GM12878 (cell line): ENCODE results near the gene CKS2. TPM values are rescaled to one million over a fixed set of nuclear protein-coding genes. Genes with fewer than 3 reads are reported as not detected.

ENCODE experiments used
- ATAC-seq: fragments of 200-7000 bp; cut with Tn5 transposase; 3 replicates; pipeline ENCODE4 v1.9.1; 2020; ENCODE audit warnings: mild to moderate bottlenecking, moderate library complexity
- BruUV-seq: library from RNA; stranded (reverse); fragments of 400-500 nt; replicated peaks from 2 replicates; lab custom pipeline; 2021; lab: Mats Ljungman, UMichigan
- CTCF ChIA-PET: fragments of 300-600 bp; sonication (Branson Sonifier 250); formaldehyde crosslinking; extraction: SDS; loops from one replicate; lab custom pipeline; 2021; ENCODE audit warnings: inconsistent platforms; lab: Yijun Ruan, JAX
- POLR2A ChIA-PET: fragments of 350-600 bp; formaldehyde crosslinking; extraction: SDS; loops from one replicate; lab custom pipeline; 2021; ENCODE audit warnings: inconsistent platforms; lab: Charles Lee
- RAD21 ChIA-PET: fragments of 300-600 bp; sonication (Branson Sonifier 250); formaldehyde crosslinking; loops from one replicate; lab custom pipeline; 2023; ENCODE audit warnings: antibody characterized with exemption; ENCODE audit not compliant: unreplicated experiment; lab: Charles Lee
- SMC1A ChIA-PET: fragments of 300-600 bp; sonication (Branson Sonifier 250); formaldehyde crosslinking; loops from one replicate; lab custom pipeline; 2023; ENCODE audit not compliant: unreplicated experiment, uncharacterized antibody; lab: Charles Lee
- DNase-seq: peaks from one replicate; pipeline ENCODE4 v3.0.0-alpha.2; 2011; ENCODE audit warnings: low read depth, low spot score
- FAIRE-seq: peaks from 3 replicates; lab custom pipeline; 2011; peaks lifted over from hg19 to GRCh38; lab: Jason Lieb, UNC
- H2AFZ ChIP-seq: 2 replicates; pipeline ENCODE4 v1.6.0; 2011; ENCODE audit warnings: low read depth, low read length, control low read depth; ENCODE audit not compliant: control insufficient read depth
- H3K27ac ChIP-seq: 2 replicates; pipeline ENCODE4 v1.5.1; 2011; ENCODE audit warnings: control low read depth; ENCODE audit not compliant: control insufficient read depth, insufficient read depth
- H3K27me3 ChIP-seq, 2 experiments: replicated peaks in 1 of 2; 2 replicates each; pipeline versions ENCODE4 v1.6.0 to v1.6.1; 2011; ENCODE audit warnings: low read length in 1 of 2; ENCODE audit not compliant: control insufficient read depth in 2 of 2, insufficient read depth in 2 of 2
- H3K36me3 ChIP-seq, 2 experiments: 2 replicates each; pipeline ENCODE4 v1.5.1; 2011; ENCODE audit warnings: low read length in 1 of 2; ENCODE audit not compliant: control insufficient read depth in 2 of 2, insufficient read depth in 2 of 2
- H3K4me1 ChIP-seq: 2 replicates; pipeline ENCODE4 v1.6.1; 2011; ENCODE audit warnings: mild to moderate bottlenecking, low read length, moderate library complexity, mixed read lengths; ENCODE audit not compliant: control insufficient read depth, insufficient read depth
- H3K4me2 ChIP-seq: 2 replicates; pipeline ENCODE4 v1.6.0; 2011; ENCODE audit warnings: control low read depth; ENCODE audit not compliant: control insufficient read depth, insufficient read depth
- H3K4me3 ChIP-seq: fragments of 200-600 bp; sonication (generic); 2 replicates; pipeline ENCODE4 v1.5.1; 2016
- H3K79me2 ChIP-seq: 2 replicates; pipeline ENCODE4 v1.6.0; 2011; ENCODE audit warnings: low read length; ENCODE audit not compliant: control insufficient read depth, insufficient read depth
- H3K9ac ChIP-seq: 2 replicates; pipeline ENCODE4 v1.8.0; 2011; ENCODE audit warnings: low read length, control low read depth, mixed read lengths; ENCODE audit not compliant: control insufficient read depth, insufficient read depth
- H3K9me3 ChIP-seq: replicated peaks from 3 replicates; pipeline ENCODE4 v1.5.1; 2011; ENCODE audit warnings: mild to moderate bottlenecking, low read length; ENCODE audit not compliant: control insufficient read depth, insufficient read depth
- H4K20me1 ChIP-seq: 2 replicates; pipeline ENCODE4 v1.6.0; 2011; ENCODE audit not compliant: control insufficient read depth, insufficient read depth
- CBX5 ChIP-seq: sonication (generic); IDR thresholded peaks from 2 replicates; pipeline ENCODE4 v1.6.1; 2016; ENCODE audit warnings: low read depth, moderate library complexity, mild to moderate bottlenecking, inconsistent platforms
- GABPA ChIP-seq: IDR thresholded peaks from 2 replicates; pipeline ENCODE4 v1.6.1; 2014; ENCODE audit warnings: antibody characterized with exemption, low read depth, mild to moderate bottlenecking, inconsistent platforms
- IRF4 ChIP-seq: IDR thresholded peaks from 2 replicates; pipeline ENCODE4 v1.6.1; 2011; ENCODE audit warnings: low read depth, low read length
- MXI1 ChIP-seq: fragments of 150-350 bp; IDR thresholded peaks from 2 replicates; pipeline ENCODE4 v1.6.1; 2011; ENCODE audit warnings: low read depth, mild to moderate bottlenecking, inconsistent platforms, low read length, improper control_type of control experiment
- NFIC ChIP-seq: IDR thresholded peaks from 2 replicates; pipeline ENCODE4 v1.6.1; 2012; ENCODE audit warnings: low read depth, mild to moderate bottlenecking, inconsistent platforms, low read length, moderate library complexity
- NFYB ChIP-seq: IDR thresholded peaks from 2 replicates; pipeline ENCODE4 v1.6.1; 2011; ENCODE audit warnings: low read depth, mild to moderate bottlenecking, low read length, improper control_type of control experiment, moderate library complexity; ENCODE audit not compliant: insufficient read depth
- PAX5 ChIP-seq: IDR thresholded peaks from 2 replicates; pipeline ENCODE4 v1.6.1; 2011; ENCODE audit warnings: low read depth, low read length, borderline replicate concordance
- PAX8 ChIP-seq: fragments of 450-650 bp; IDR thresholded peaks from 2 replicates; pipeline ENCODE4 v1.6.1; 2017; ENCODE audit warnings: mild to moderate bottlenecking, moderate library complexity
- RCOR1 ChIP-seq: conservative IDR thresholded peaks from 2 replicates; pipeline ENCODE4 v1.6.1; 2012; ENCODE audit warnings: low read depth, low read length, improper control_type of control experiment
- RELA ChIP-seq: fragments of 450-650 bp; IDR thresholded peaks from 2 replicates; pipeline ENCODE4 v1.8.0; 2014; ENCODE audit warnings: borderline replicate concordance; ENCODE audit not compliant: partially characterized antibody
- TCF7 ChIP-seq: IDR thresholded peaks from 2 replicates; pipeline ENCODE4 v1.6.1; 2014; ENCODE audit warnings: antibody characterized with exemption, borderline replicate concordance
- USF2 ChIP-seq: IDR thresholded peaks from 2 replicates; pipeline ENCODE4 v1.6.1; 2011; ENCODE audit warnings: low read depth, low read length, improper control_type of control experiment, borderline replicate concordance
- WGBS: methylation state at CpG from one replicate; pipeline ENCODE4 v1.1.6; 2016; ENCODE audit warnings: low lambda C conversion rate; ENCODE audit not compliant: insufficient replicate concordance, insufficient coverage; ENCODE audit errors: missing lambda C conversion rate; 5-methylcytosine and 5-hydroxymethylcytosine counted together
- in situ Hi-C: fragments of 300-500 bp; cut with MboI; formaldehyde crosslinking; loops from 9 replicates; pipeline ENCODE4 v1.14.3; 2018; ENCODE audit warnings: mixed read lengths
- intact Hi-C: fragments of 100-400 bp; cut with micrococcal nuclease; formaldehyde crosslinking; loops from one replicate; pipeline ENCODE4 v1.14.2; 2022; ENCODE audit not compliant: unreplicated experiment
- polyA plus RNA-seq, 11 experiments: library from polyadenylated mRNA; depleted of rRNA in 4 of 11; unstranded in 6 of 11; stranded (reverse) in 5 of 11; fragments of >200 nt; fragmentation: Nextera tagmentation in 4 of 11; fragmentation: Illumina TruSeq in 1 of 11; extraction: Ambion mirVana in 4 of 11; extraction: Trizol in 1 of 11; gene quantifications; 1 replicate in 1 of 11; 2 replicates in 10 of 11; pipeline versions ENCODE4 v1.2.1 to v1.2.3, GENCODE V29; 2011 to 2016; ENCODE audit warnings: inconsistent platforms in 2 of 11, missing spikeins in 2 of 11, low read depth in 1 of 11
- total RNA-seq, 4 experiments: library from RNA; depleted of rRNA in 3 of 4; stranded (reverse); fragments of >200 nt in 3 of 4; fragmentation: Illumina TruSeq in 1 of 4; extraction: Trizol in 1 of 4; gene quantifications; 2 replicates each; pipeline versions ENCODE4 v1.2.1 to v1.2.3, GENCODE V29; 2013 to 2021

Gene CKS2
- total and polyA plus RNA-seq, 10 of the 15 experiments (the other 5 are each of a cell fraction or from before 2014, with no cell fraction given) = 172 to 1,251 (median 503) TPM

- TF ChIP-seq CBX5 (no peak), MXI1 (no peak), RELA (no peak)
These were observed 18.9 kb downstream of the CKS2 start (continued) for GRCh38 chr9:89329917-89330316.

GRCh38 chr9:89330513-89330912 is 19.5 kb downstream of the CKS2 start:
- H3K4me2 ChIP-seq = no peak overlapping the region
- H2AFZ ChIP-seq = no peak overlapping the region
- H3K9ac ChIP-seq = no peak overlapping the region
- H3K4me3 ChIP-seq = no peak overlapping the region
- TF ChIP-seq TCF7 = no peak
- TF ChIP-seq PAX8 = no peak
- TF ChIP-seq PAX5 = no peak
- no peak for TF ChIP-seq NFIC
- no peak for TF ChIP-seq IRF4
- TF ChIP-seq GABPA = no peak
- TF ChIP-seq NFYB = no peak
- no peak for TF ChIP-seq USF2
- TF ChIP-seq RCOR1 = no peak
- ChIA-PET POLR2A (no interaction called here), CTCF (interaction anchor here (1.0 kb wide), 1 partner anchor 12 kb away, joined by 4 read pairs; no protein-coding TSS in a partner anchor), SMC1A (no interaction called here), RAD21 (no interaction called here)
- no peaks in the 10 kb centered on the region for H3K9me3 ChIP-seq
- BruUV-seq = no TSS peak
- no peaks in the 10 kb centered on the region for H3K4me1 ChIP-seq
- FAIRE-seq = no peak
- no peaks in the 10 kb centered on the region for H4K20me1 ChIP-seq
- no peaks in the 10 kb centered on the region for H3K79me2 ChIP-seq
- no peak for DNase-seq
- H3K27me3 ChIP-seq = no peaks in the 10 kb centered on the region
- intact Hi-C loops (no loop called here), in situ Hi-C loops (no loop called here)
- no peak for ATAC-seq
- 98% methylated on average over 7 of the region's 7 CpGs for WGBS
- no peak overlapping the region for H3K27ac ChIP-seq
- peaks cover 3 to 46% of the 10 kb centered on the region in 2 experiments; a peak in 3 of 4 replicates for H3K36me3 ChIP-seq
